ENCODE data around the gene DOCK3.

DNA sequence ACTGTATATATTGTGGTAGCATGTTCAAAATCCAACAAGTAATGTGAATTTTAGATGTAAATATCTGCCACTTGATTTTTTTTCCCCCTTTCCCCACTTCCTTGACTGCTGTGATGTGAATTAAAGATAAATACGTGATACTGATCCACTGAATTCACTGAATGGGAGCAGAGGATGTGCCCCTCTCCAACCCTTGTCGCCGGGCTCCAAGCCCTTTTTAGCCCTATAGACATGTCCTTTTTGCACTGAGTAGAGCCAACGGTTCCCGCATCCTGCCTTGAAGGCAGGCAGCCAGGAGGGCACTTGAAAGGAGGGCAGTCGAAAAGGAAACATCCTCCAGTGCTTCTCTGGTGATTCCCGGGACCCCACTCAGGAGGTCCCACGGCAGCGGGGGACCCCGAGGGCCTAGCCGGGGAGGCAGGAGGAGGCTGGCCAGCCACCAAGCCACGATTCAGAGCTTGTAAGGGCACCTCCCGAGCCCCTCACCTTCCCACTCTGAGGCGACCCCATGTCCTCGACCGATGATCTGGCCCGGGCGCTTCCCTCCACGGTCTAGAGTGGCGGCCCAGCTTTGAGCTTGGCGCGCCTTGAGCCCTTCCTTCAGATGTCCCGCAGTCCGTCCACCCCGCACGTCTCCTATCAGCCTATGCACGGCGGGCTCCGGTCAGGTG is 709.5 kb downstream of the DOCK3 start:
- TF ChIP-seq RAD21 (IDR thresholded peaks at IDR 0.05; ENCODE audit: insufficient read depth, low read depth, low read length) (no peak), BCL11A (IDR thresholded peaks at IDR 0.05; ENCODE audit: low read depth, low read length) (no peak), RCOR1 (conservative IDR thresholded peaks at IDR 0.05; ENCODE audit: low read depth, low read length) (no peak), TCF7 (IDR thresholded peaks at IDR 0.05; ENCODE audit: borderline replicate concordance) (no peak), BHLHE40 (IDR thresholded peaks at IDR 0.05; ENCODE audit: borderline replicate concordance in 1 of 2, low read depth in 2 of 2, low read length in 1 of 2) (no peak)
- TF ChIP-seq, protein P1, sequence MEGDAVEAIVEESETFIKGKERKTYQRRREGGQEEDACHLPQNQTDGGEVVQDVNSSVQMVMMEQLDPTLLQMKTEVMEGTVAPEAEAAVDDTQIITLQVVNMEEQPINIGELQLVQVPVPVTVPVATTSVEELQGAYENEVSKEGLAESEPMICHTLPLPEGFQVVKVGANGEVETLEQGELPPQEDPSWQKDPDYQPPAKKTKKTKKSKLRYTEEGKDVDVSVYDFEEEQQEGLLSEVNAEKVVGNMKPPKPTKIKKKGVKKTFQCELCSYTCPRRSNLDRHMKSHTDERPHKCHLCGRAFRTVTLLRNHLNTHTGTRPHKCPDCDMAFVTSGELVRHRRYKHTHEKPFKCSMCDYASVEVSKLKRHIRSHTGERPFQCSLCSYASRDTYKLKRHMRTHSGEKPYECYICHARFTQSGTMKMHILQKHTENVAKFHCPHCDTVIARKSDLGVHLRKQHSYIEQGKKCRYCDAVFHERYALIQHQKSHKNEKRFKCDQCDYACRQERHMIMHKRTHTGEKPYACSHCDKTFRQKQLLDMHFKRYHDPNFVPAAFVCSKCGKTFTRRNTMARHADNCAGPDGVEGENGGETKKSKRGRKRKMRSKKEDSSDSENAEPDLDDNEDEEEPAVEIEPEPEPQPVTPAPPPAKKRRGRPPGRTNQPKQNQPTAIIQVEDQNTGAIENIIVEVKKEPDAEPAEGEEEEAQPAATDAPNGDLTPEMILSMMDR (IDR thresholded peaks at IDR 0.05 in 2 of 3, conservative IDR thresholded peaks at IDR 0.05 in 1 of 3; ENCODE audit: control insufficient read depth in 2 of 3, extremely low read depth in 1 of 3, insufficient read depth in 1 of 3, low read depth in 3 of 3, low read length in 3 of 3) = no peak
- TF ChIP-seq, protein P2, sequence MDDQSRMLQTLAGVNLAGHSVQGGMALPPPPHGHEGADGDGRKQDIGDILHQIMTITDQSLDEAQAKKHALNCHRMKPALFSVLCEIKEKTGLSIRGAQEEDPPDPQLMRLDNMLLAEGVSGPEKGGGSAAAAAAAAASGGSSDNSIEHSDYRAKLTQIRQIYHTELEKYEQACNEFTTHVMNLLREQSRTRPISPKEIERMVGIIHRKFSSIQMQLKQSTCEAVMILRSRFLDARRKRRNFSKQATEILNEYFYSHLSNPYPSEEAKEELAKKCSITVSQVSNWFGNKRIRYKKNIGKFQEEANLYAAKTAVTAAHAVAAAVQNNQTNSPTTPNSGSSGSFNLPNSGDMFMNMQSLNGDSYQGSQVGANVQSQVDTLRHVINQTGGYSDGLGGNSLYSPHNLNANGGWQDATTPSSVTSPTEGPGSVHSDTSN (IDR thresholded peaks at IDR 0.05; ENCODE audit: insufficient replicate concordance, low read depth, low read length) = no peak
- TF ChIP-seq, protein P3, sequence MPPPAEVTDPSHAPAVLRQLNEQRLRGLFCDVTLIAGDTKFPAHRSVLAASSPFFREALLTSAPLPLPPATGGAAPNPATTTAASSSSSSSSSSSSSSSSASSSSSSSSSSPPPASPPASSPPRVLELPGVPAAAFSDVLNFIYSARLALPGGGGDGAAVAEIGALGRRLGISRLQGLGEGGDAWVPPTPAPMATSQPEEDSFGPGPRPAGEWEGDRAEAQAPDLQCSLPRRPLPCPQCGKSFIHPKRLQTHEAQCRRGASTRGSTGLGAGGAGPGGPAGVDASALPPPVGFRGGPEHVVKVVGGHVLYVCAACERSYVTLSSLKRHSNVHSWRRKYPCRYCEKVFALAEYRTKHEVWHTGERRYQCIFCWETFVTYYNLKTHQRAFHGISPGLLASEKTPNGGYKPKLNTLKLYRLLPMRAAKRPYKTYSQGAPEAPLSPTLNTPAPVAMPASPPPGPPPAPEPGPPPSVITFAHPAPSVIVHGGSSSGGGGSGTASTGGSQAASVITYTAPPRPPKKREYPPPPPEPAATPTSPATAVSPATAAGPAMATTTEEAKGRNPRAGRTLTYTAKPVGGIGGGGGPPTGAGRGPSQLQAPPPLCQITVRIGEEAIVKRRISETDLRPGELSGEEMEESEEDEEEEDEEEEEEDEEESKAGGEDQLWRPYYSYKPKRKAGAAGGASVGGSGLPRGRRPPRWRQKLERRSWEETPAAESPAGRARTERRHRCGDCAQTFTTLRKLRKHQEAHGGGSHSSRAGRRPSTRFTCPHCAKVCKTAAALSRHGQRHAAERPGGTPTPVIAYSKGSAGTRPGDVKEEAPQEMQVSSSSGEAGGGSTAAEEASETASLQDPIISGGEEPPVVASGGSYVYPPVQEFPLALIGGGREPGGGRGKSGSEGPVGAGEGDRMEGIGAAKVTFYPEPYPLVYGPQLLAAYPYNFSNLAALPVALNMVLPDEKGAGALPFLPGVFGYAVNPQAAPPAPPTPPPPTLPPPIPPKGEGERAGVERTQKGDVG (CRISPR knock-in tag; IDR thresholded peaks at IDR 0.05) = no peak
- TF ChIP-seq, protein P4, sequence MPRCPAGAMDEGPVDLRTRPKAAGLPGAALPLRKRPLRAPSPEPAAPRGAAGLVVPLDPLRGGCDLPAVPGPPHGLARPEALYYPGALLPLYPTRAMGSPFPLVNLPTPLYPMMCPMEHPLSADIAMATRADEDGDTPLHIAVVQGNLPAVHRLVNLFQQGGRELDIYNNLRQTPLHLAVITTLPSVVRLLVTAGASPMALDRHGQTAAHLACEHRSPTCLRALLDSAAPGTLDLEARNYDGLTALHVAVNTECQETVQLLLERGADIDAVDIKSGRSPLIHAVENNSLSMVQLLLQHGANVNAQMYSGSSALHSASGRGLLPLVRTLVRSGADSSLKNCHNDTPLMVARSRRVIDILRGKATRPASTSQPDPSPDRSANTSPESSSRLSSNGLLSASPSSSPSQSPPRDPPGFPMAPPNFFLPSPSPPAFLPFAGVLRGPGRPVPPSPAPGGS (IDR thresholded peaks at IDR 0.05; ENCODE audit: borderline replicate concordance, insufficient read depth, low read depth, low read length, poor library complexity, severe bottlenecking) = no peak
